Astrocyte of the spinal cord (primary cell): ENCODE results near the gene DYNLT4.
"Not testable (repeated sequence)": the region's sequence is repeated elsewhere in the genome, so short reads cannot be mapped to it uniquely, and the experiment has no call there.

ENCODE experiments used
- DNase-seq: peaks from one replicate; pipeline ENCODE4 v3.0.0; 2011; ENCODE audit warnings: low read depth, low spot score
- H3K4me3 ChIP-seq: 2 replicates; pipeline ENCODE4 v1.5.1; 2011; ENCODE audit warnings: low read depth, mild to moderate bottlenecking, low read length, moderate library complexity
- CTCF ChIP-seq: IDR thresholded peaks from 2 replicates; pipeline ENCODE4 v1.5.1; 2012; ENCODE audit warnings: low read depth, mild to moderate bottlenecking, low read length, inconsistent platforms
- in situ Hi-C: cut with HindIII; loops from 2 replicates; pipeline ENCODE4 v1.10.0; 2017; ENCODE audit warnings: low sequenced_read_pairs

Gene DYNLT4

GRCh38 chr1:44817307-44817706 lies 10.2 kb upstream of the DYNLT4 start:
- in situ Hi-C loops = no loop called here
- DNase-seq = no peak
- TF ChIP-seq CTCF = no peak
- no peak overlapping the region for H3K4me3 ChIP-seq

DNA sequence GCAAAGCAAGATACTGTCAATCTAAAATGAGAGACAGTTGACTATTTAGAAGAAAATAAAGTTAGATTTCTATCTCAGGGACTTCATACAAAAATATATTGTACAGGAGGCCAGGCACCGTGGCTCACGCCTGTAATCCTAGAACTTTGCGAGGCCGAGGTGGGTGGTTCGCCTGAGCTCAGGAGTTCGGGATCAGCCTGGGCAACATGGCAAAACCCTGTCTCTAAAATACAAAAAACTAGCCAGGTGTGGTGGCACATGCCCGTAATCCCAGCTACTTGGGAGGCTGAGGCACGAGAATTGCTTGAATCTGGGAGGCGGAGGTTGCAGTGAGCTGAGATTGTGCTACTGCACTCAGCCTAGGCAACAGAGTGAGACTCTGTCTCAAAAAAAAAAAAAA lies 8.8 kb upstream of the DYNLT4 start:
- H3K4me3 ChIP-seq, DNase-seq, in situ Hi-C loops: not testable (repeated sequence)

GRCh38 chr1:44812822-44813543 lies 5.8 kb upstream of the DYNLT4 start:
- in situ Hi-C loops = no loop called here
- peak overlapping the region; percentile 3 for H3K4me3 ChIP-seq
- no peak for TF ChIP-seq CTCF
- DNase-seq = no peak

DNA sequence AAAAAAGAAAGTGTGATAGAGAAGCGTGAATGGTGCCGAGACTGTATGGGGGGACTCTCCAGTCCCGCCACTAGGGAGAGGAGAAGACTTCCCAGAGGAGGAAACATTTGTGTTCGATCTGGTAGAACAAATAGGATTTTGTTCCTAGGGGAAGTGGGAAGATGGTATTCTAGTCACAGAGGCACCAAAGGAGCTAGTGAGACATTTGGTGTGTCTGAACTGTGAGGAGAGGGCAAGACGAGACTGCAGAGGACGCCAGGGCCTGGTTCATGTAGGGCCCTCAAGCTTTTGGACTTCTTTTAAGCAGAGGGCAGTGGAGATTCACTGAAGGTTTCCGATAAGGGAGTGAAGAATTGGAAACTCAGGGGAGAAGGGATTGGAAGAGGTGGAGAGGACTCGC lies 4.1 kb upstream of the DYNLT4 start:
- TF ChIP-seq CTCF = no peak
- no peak overlapping the region for H3K4me3 ChIP-seq
- in situ Hi-C loops = no loop called here
- no peak for DNase-seq

GRCh38 chr1:44810762-44811105 lies 3.6 kb upstream of the DYNLT4 start:
- H3K4me3 ChIP-seq, DNase-seq, in situ Hi-C loops: not testable (repeated sequence)

DNA sequence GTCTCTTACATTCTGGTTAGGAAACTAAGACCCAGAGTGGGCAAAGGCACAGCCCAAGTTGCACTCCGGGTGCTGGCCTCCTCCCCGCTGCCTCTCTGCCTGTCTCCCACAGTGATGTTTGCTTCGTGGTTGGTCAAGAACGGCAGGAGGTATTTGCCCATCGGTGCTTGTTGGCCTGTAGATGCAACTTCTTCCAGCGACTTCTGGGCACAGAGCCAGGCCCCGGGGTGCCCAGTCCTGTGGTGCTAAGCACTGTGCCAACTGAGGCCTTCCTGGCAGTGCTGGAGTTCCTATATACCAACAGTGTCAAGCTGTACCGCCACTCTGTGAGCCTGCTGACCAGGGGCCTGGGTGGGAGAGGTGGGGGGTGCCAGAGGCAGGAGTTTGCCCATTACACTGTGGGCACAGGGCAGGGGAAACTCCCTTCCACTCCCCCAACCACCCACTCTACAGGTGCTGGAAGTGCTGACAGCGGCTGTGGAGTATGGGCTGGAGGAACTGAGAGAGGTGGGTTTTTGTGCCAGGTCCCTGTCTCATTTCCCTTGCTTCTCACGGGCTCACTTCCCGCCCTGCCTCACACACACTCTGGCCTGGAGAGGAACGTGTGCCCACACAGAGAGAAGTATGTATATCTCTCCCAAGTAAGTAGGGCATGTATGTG lies 3.1 kb upstream of the DYNLT4 start:
- TF ChIP-seq CTCF = no peak
- DNase-seq = peak; percentile 62

DNA sequence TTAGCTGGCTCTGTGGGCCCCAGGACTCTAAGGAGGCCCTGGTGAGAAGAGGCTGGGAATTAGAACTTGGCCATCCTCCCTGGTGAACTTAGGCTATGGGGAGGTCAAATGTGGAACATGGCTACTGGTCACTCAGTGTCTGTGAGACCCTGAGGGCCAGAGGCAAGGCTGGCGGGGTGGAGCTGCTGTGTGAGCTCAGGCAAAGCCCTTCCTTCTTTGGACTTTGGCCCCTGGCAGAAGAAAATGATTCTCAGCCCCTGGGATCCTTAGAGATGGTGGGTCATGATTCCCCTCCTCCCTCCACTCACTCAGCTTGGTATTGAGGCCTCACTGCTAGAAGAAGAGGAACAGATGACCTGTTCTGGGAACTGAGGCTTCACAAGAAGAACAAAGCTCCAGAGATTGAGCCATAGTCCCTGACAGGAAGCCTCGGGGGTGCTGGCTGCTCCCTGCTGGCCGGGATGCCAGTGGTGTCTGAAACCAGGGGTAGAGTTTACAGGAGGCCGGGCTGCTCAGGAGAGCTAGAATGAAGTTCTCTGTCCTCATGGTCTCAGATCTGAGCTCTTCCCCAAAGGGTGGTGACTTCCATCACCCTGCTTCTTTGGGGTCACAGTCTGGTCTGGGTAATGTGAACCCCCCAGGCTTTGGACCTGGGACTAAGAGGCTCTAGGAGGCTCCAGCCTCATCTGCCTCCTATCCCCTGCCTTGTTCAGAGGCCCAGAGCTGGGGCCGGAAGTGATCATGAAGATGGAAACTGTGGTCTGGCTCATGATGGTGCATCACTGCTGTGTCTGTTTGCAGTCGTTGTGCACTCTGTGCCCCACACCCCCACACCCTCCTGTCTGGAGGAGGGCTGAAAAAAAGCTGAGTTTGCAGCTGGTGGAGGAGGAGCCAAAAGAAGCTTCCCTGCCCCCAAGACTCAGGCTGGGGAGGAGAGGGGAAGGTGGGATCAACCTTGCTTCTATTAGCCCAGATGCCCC lies 2.1 kb upstream of the DYNLT4 start:
- no peak for TF ChIP-seq CTCF
- in situ Hi-C loops = no loop called here
- peak; percentile 80 for DNase-seq
- peak overlapping the region; percentile 47 for H3K4me3 ChIP-seq

More for the DNA sequence above, 3.1 kb upstream of the DYNLT4 start:
- in situ Hi-C loops = no loop called here
- H3K4me3 ChIP-seq = peak overlapping the region; percentile 47
